Measurements from ENCODE around the gene CDH3. TPM values are rescaled to one million over a fixed set of nuclear protein-coding genes. Genes with fewer than 3 reads are reported as not detected.

The CDH3 gene
- total RNA-seq (2014; rRNA removed; shearing (Covaris generic)): 0.10 and 0.31 TPM in 2 replicates
- not detected in 2 replicates for polyA plus RNA-seq (2015; cell fraction: cytosol; rRNA removed)
- polyA plus RNA-seq (2015; cell fraction: nucleus; rRNA removed): 0.44 and 0.48 TPM in 2 replicates

GRCh38 chr16:68644715-68645493, at the start of gene CDH3:
Gene CDH3 (plus strand): TSS chr16:68645310. CDS start chr16:68645380, 70 bp downstream.
- no peak for DNase-seq (ENCODE audit: low read depth)

GRCh38 chr16:68596266-68596665, 48.8 kb upstream of the CDH3 start:
- no peak for DNase-seq (ENCODE audit: low read depth)

DNA sequence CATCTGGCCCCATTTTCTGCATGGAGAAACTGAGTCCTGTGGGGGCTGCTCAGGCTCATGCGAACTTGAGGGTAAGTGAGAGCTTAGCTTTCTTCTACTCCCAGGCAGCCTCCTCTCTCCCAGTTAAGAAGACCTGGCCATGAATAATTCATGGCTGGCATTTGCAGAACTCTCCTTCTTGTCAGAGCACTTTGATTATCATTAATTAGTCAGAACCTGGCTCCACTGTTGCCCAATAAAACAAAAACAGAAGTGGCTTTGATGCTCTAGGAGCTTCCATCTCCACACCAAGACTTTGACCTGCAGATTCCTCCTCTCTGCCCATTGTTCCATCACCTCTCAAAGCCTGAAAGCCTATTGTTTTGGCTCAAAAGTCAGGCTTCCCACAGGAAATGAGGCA, 45.5 kb upstream of the CDH3 start:
- no peak for DNase-seq (ENCODE audit: low read depth)

DNA sequence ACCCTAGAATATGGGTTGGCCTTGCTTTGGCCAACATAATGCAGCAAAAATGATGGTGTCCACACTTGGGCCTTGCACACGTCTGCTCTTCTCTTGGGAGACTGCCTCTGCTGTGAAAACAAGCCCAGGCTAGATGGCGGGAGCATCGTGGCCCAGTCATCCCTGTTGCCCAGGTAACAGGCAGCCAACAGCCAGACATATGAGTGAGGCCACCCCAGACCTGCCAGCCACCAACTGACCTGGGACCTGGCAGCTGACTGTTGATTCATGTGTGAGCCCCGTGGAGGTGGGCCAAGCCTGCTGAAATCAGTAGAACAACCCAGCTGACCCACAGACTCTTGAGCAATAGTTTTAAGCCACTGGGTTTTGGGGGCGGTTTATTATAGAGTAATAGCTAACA, 39.4 kb upstream of the CDH3 start:
- no peak for DNase-seq (ENCODE audit: low read depth)

GRCh38 chr16:68607443-68607842, 37.7 kb upstream of the CDH3 start:
- DNase-seq (ENCODE audit: low read depth): no peak

GRCh38 chr16:68608330-68608729, 36.8 kb upstream of the CDH3 start:
- DNase-seq (ENCODE audit: low read depth): no peak

DNA sequence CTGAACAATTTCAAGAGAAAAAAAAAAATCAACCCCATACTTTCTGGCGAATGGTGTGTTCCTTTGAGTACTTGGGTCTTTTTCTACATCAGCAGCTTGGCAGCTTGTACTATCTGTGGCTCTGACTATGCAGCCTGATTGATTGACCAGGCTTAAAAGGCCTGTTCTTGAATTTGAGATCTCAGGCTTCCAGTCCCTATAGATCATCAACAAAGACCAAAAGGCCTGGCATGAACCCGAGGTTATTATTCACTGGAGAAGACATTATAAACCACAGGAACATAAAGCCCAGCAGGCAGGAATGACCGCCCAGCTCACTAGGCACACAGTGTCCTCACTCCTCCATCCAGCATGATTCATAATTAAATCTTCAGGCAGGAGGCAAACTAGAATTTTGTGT, 32.1 kb upstream of the CDH3 start:
- no peak for DNase-seq (ENCODE audit: low read depth)

DNA sequence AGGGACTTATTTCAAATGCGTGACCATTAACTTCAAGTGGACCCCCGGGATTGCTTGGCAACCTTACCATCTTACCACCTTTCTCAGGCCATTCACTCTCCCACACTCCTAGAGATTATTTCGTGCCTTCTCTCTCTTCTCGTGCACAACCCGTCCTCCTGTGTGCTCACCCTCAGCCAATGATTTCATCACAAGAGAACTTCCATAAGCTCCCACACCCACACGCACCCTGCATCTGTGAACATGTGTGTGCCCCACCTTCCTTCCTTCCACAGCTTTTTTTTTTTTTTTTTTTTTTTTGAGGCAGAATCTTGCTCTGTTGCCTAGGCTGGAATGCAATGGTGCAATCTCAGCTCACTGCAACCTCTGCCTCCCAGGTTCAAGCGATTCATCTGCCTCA, 27.4 kb upstream of the CDH3 start:
- no peak for DNase-seq (ENCODE audit: low read depth)

- no peak for DNase-seq (ENCODE audit: low read depth)
These were observed 18.6 kb upstream of the CDH3 start for GRCh38 chr16:68626557-68626956.

- no peak for DNase-seq (ENCODE audit: low read depth)
These were observed 17.1 kb upstream of the CDH3 start for GRCh38 chr16:68627951-68628425.

GRCh38 chr16:68629351-68629910, 15.7 kb upstream of the CDH3 start:
- no peak for DNase-seq (ENCODE audit: low read depth)

DNA sequence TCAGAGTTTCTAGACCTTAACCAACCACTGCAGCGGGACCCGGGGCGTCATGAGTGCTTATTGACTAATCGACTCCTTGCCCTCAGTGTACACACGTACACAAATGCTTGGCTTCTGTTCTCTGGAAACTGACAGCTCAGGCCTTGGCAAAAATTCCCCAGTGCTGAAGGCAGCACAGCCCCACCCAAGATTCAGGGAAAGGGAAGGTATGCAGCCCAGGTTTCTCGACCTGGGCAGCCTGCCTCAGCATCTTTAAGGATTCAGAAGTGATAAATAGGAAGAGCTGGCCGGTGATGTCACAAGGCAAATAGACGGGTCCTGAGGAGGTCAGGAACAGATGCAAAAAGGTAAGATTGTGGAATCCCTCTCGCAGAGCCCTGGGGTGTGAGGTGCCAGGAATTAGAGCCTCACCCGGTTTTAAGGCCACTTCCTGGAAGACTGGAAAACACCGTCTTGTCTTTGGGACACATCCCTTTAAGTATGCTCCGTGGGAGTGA, 9.0 kb upstream of the CDH3 start:
- no peak for DNase-seq (ENCODE audit: low read depth)

DNA sequence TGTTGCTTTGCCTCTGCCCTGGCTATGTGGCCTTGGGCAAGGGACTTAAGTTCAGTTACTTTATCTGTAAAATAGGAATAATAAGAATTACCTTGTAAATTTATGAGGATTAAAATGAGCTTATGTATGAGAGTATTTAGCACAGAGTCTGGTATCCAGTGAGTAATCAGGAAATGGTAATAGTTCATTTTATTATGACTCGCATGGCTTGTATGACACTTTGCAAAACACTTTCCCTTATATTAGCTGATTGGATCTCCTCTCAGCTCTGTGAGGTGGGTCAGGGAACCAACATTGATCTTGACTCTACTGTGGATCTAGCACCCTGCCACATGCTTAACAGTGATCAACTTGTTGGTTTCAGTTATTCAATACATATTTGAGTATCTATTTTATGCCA, 8.3 kb upstream of the CDH3 start:
- no peak for DNase-seq (ENCODE audit: low read depth)

DNA sequence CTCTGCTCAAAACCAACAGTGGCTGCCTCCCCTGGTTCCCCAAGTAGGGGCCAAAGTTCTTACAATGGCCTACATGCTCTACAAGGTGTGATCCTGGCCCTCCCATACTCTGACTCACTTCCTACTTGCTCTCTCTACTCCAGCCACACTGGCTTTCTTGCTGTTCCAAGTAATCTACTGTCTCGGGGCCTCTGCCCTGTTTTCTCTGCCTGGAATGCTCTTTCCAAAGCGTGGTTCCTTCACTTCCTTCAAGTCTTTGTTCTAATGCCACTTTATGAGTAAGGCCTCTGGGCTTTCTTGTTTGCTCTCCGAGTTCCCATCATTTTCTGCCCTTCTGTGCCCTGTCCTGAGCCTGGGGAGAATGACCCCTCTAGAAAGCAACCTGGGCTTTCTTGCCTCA, 4.1 kb upstream of the CDH3 start:
- DNase-seq (ENCODE audit: low read depth): peak; percentile 74

DNA sequence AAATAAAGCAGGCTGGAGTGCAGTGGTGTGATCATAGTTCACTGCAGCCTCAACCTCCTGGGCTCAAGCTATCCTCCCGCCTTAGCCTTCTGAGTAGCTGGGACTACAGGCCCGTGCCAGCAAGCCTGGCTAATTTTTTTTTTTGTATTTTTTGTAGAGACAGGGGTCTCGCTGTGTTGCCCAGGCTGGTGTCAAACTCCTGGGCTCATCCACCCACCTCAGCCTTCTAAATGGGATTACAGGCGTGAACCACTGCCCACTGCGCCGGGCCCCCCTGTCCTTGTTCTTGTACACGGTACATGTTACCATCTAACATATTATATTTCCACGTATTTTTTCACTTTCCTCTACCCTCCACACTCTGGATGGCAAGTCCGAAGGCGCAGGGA, 3.1 kb upstream of the CDH3 start:
- DNase-seq (ENCODE audit: low read depth): no peak

GRCh38 chr16:68642436-68643101, 2.5 kb upstream of the CDH3 start:
- no peak for DNase-seq (ENCODE audit: low read depth)

GRCh38 chr16:68643227-68643626, 1.9 kb upstream of the CDH3 start:
- no peak for DNase-seq (ENCODE audit: low read depth)

- no peak for DNase-seq (ENCODE audit: low read depth)
These were observed 1.3 kb upstream of the CDH3 start for GRCh38 chr16:68643847-68644246.

GRCh38 chr16:68644296-68644695, 814 bp upstream of the CDH3 start:
- DNase-seq (ENCODE audit: low read depth): no peak

DNA sequence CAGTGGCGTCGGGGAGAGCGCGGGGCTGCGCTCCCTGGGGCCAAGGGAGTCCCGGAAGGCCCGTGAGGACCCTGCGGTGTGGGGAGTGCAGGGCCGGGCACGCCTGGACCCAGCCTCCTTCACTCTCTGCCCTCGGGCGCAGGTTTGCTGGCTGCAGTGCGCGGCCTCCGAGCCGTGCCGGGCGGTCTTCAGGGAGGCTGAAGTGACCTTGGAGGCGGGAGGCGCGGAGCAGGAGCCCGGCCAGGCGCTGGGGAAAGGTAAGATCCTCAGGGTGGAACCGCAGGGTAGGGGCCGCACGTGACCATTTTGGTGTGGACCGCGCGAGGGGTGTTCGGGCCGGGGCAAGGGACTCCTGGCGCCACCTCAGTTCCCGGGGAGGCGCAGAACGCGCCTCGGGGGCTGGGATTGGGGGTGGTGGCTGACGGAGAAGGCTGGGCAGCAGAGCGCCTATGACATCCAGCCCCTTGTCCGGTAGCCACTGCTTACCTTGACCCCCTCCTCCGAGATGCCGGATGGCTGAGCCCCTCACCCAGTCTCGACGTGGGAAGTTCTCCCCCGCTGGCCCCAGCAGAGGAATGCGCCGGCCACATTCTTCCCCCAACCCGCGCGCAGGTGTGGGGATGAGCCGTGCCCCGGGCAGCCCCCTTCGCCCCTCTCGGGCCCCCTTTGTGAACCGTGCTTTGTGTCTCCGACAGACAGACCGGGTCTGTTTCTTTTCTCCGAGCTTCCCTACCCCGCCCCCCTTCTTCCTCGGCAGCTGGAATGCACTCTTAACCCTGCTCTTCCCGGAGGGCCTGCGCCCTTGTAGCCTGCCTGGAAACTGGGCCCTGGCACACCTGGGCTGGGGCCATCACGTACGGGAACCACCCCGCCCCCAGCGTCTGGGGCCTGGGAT, 631 bp downstream of the CDH3 start:
- no peak for DNase-seq (ENCODE audit: low read depth)

Measured in HT1080 (cell line).